ENCODE data around the gene TBCCD1.
A peak's percentile ranks its signal among the peaks of the same experiment; 100 is the strongest.
"Not testable (repeated sequence)": the region's sequence is repeated elsewhere in the genome, so short reads cannot be mapped to it uniquely, and the experiment has no call there.

Gene TBCCD1

DNA sequence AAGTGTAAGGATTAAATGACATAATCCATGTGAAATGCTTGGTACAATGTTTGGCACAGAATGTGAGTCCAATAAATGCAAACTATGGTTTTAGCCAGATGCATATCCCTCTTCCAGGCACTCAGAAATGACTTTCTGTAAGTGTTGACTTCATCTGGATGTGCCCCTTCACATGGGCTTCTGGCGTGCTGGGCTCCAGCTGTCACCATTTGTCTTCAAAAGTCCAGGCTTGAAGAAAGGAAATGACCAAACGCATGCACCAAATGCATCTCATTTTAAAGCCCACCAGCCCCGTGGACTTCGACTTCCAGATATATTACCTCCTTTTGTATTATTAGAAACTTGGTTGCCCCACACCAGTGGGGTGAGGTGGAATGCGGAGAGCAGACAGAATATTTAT, 46.7 kb downstream of the TBCCD1 start:
- DNase-seq (ENCODE audit: low read depth), result no peak

DNA sequence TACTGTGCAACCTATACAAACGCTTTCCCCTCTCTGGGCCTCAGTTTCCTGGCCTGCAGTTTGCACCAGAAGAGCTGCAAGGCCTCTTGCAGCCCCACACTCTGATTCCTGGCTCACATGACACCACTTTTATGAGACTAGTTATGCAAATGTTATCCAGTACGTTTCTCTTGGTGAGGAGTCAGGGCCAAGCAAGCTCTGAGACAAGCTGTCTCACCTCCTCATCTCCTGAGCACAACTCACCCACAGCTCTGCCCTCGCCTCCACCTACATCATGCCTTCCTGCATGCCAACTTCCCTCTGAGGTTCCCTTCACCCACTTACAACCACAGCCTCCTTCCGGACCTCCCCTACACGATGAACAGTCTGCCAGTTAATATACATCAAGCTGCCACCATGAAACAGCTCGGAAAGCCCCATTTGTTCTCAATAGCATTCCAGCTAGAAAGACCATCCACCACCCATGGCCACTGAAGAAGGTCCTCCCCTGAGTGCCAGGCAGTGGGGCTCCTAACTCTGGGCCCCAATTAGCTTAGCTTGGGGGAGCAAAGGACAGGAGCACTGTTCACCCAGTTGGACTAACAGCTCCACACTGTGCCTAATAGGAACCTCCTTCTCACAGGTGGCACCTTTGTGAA, 48.0 kb downstream of the TBCCD1 start:
- DNase-seq (ENCODE audit: low read depth), result peak; percentile 45

DNA sequence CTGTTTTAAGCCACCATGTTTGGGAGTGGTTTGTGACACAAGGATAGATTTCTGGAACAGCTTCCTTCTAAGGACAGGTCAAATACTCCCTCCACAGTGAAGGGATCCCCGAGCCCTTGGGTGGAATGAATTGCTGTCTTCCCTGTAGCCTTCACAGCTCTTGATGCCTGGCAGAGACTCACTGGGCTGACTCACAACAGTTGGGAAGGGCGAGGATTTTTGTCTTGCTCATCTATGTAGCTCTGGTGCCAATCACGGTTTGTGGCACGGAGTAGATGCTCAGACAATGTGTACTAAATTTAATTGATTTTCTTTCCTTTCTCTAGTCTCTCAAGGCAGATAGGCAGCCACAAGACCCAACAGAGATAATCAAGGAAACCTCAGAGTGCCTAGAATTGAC, 49.9 kb downstream of the TBCCD1 start:
- no peak for DNase-seq (ENCODE audit: low read depth)

DNA sequence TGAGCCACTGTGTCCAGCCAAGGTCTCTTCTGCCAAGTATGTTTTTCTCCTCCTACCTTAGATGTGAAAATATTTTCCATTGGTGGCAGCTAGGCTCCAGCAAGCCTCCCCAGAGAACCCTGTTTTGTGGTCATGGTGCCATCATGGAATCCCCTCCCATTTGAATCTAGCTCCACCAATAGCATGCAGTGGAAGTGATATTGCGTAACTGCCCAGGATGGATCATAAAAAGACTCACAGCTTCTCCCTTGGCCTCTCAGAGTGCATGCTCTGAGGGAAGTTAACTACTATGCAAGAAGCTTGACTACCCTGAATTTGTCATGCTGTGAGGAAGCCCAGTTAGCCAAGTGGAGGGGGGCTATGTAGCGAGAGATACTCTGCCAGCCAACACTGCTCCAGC, 50.5 kb downstream of the TBCCD1 start:
- no peak for DNase-seq (ENCODE audit: low read depth)

DNA sequence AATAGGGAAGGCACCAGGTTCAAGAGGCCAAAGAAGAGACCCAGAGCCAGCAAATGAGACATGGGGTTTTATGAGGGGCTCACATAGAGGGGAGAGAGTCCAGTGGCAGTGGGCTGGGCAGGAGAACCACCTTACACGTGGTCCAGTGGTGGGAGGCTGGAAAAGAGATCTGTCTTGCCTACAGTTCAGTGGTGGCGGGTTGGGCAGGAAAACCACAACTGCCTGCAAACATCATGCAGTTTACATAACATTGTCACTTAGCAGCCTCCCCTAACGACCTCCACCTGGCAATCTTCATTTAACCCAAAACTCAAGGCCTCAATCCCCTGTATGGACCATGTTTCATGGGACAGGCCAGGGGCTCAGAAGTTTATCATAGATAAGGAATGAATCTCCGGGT, 52.0 kb downstream of the TBCCD1 start:
- DNase-seq (ENCODE audit: low read depth), result no peak

DNA sequence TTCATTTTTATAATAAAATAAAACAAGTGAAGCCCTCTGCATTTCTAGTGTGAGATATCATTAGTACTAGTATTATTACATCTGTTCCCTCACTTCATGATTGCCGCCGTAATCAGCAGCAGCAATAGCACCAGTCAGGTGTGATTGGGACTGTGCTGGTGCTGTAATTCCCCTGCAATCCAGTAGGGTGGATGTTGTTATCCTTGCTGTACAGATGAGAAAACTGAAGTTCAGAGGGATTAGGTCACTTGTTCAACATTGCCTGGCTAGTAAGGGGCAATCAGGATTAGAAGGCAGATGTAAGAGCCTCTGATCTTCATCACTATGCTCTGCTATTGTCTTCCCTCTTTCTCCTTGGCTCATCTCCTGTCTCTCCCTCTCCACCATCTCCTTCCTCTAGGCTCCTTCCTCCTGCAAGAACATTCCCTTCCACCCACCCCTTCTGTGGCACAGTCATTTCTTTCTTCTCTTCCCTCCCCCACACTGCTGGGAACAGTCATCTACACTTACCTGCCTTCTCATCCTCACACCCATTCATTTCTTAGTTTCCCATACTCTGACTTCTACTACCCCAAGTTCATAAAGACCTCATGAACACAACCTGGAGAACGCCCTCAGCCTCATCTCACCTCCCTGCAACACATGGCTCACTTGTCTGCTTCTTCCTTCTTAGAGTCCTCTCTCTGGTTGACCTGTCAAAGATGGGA, 52.7 kb downstream of the TBCCD1 start:
- DNase-seq (ENCODE audit: low read depth), result no peak

DNA sequence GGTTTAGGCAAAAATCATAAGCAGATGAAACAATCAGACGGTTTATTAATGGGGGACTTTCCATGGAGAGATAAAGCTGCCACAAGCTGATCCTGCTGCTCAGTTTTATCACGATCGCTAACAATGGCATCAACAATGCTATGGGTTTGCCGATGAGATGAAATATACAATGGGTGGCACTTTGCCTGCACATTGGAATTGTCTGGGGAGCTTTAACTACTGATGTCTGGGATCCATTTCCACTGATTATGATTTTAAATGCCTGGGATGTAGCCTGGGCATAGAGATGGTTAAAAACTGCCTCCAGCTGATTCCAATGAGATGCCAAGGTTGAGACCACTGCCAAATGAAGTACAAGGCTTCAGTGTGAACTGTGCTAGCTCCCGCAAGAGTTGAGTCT, 53.8 kb downstream of the TBCCD1 start:
- no peak for DNase-seq (ENCODE audit: low read depth)

DNA sequence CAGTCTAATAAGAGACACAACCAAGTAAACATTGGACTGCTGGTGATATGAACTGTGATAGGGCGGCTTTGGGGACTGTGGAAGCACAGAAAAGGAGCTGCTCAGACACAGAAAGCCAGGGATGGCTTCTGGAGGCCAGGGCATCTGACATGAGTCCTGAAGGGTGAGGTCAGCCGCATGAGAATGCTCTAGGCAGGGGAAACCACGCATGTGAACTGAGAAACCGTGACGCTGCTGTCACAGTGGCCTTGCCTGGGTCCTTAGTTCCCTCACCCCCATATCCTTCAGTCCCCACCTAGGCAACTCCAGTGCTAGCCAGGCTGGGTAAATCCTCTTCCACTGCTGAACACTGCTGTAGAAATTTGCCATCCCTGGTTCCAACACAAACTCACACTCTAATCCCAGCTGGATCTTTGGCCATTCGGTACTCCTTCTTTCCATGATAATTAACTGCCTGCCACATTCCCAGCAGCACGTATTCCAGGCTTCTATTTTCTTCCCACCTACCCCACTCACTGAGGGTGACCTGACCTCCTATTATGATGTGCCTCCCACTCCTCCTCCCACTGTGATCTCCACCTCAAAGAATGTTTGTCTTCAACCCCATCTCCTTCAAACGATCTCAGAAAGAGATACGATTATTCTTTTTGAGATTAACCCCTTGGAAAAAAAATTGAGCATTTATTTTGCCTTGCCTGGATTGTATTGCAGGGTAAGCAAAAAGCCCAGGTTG, 54.4 kb downstream of the TBCCD1 start:
- DNase-seq (ENCODE audit: low read depth), result no peak

DNA sequence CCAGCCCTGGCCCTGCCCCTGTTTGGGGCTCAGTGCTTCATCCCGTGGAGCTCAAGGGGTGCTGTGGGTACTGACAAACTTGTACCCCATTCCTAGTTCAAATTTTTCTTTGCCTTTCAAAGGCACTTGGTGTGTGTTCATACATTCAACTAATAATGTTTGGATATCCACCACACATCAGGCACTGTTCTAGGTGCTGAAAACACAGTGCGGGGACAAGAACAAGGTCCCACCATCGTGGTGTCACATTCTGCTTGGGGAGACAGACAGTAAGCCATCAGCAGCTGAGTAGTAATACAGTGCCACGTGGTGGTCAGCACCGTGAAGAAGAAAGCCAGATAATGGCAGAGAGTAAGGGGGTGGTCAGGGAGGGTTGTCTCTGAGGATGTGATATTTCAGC, 55.4 kb downstream of the TBCCD1 start:
- no peak for DNase-seq (ENCODE audit: low read depth)

DNA sequence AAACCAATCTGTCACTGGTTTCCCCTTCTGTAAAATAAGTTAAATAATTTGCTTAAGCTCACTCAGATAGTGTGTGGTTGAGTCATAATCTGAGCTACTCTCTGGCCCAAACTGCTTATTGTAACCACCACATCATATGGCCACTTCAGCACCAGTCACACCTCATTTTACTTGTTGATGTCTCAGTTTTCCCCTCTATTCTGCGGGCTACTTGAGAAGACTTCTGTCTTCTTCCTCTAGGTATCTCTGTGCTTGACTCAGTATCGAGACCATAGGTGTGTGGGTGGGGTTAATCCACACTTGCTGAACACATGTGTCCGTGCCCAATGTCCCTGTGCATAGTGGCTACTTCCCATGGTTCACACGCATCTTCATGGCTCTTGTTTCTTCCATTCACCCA, 55.9 kb downstream of the TBCCD1 start:
- no peak for DNase-seq (ENCODE audit: low read depth)

DNA sequence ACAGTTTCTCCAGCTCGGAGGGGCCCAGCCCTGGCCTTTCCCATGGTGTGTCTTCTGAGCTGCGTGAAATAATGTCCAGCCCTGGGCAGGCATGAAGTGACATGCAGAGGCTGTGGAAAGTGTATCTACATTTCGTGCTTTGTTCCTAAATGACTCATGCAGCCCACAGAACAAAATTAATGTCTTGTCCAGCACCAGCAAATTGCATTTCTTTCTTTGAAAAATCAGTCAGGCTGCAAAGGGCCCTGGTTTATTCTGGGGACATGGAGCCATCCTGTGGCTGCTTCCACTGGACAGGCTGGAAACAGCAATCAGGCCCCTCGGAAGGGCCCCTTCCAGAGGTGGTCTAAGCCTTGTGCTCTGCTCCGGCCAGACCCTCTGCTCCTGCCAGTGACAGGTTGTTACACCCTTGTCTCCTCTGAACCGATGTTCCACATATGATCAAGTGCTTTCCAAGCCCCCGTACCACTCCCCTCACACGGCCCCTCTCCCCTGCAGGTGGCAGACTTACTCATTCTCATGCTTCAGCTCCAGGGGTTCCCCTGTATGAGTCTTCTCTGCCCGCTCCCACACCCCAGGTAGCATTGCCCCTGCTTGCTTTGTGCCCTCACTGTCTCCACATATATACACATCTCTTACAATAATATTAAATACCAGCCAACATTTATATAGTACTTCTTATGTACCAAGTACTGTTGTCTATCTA, 56.6 kb downstream of the TBCCD1 start:
- DNase-seq (ENCODE audit: low read depth), result no peak

DNA sequence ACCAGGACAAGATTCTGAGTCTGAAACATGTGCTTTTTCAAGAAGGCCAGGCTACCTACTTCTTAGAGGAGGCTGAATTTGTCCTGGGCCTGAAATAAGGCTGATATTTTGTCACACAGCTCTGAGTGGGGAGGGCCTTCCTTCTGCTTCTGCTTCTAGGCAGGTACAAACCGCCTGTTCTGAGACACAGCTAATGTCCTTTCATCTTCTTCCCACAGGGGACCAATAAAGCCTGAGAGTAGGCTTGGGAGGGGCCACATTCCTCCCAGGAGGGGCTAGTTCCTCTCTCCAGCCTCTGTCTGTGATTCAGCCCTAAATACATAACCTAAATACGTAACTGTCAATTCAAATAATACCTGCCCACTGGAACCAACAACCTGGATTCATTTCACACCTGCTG, 57.7 kb downstream of the TBCCD1 start:
- no peak for DNase-seq (ENCODE audit: low read depth)

DNA sequence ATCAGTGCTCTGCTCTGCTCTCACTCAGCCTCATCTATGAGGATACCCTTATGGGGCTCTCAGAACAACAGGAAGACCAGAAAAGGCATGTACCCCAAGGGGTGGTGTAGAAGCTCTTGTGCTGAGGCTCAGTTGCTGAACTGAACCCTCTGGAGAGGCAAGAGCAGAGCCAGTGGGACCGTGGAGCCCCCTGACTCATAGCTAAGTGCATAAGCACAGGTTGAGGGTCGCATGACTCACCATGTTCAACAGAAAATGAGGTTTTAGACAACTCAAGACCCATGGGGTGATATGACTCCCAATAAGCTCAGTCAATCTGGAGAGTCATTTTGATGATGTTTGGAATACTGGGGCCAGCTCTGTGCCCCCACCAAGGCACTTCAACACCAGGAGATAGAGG, 60.3 kb downstream of the TBCCD1 start:
- no peak for DNase-seq (ENCODE audit: low read depth)

DNA sequence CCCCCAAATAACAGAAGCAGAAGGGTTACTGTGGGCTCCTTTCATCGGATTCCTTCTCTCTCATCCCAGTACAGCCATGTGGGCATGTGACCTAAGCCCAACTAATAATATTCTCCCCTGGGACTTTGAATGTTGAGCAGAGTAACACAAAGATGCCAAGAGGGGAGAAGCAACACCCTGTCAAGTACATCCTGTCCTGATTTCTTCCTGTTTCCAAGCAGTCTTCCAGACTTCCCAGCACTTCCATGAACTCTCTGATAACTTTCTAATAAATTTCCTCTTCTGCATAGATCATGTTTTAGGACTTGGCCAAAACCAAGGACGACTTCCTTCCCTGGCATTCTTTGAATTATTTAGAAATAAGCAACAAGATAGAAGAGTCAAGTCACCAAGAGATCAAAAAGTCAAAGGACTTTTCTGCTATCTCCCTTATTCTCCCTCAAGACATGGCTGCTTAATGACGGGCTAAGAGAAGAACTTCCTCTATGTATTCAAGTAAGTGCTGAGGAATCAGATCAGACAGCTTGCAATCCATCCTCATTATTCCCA, 60.9 kb downstream of the TBCCD1 start:
- no peak for DNase-seq (ENCODE audit: low read depth)

DNA sequence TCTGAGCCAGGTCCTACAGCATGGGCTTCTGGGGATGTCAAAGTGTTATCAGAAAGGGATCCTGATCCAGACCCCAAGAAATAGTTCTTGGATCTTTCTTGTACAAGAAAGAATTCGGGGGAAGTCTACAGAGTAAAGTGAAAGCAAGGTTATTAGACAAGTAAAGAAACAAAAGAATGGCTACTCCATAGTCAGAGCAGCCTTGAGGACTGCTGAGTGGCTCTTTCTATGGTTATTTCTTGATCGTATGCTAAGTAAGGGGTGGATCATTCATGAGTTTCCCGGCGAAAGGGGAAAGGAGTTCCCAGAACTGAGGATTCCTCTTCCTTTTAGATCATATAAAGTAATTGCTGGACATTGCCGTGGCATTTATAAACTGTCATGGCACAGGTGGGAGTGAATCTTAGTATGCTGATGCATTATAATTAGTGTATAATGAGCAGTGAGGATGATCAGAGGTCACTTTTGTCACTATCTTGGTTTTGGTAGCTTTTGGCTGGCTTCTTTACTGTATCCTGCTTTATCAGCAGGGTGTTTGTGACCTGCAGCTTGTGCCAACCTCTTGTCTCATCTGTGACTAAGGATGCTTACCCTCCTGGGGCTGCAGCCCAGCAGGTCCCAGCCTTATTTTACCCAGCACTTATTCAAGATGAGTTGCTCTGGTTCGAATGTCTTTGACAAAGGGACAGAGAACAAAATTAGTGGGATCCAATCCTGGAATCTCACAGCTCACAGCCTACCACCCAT, 64.0 kb downstream of the TBCCD1 start:
- no peak for DNase-seq (ENCODE audit: low read depth)

DNA sequence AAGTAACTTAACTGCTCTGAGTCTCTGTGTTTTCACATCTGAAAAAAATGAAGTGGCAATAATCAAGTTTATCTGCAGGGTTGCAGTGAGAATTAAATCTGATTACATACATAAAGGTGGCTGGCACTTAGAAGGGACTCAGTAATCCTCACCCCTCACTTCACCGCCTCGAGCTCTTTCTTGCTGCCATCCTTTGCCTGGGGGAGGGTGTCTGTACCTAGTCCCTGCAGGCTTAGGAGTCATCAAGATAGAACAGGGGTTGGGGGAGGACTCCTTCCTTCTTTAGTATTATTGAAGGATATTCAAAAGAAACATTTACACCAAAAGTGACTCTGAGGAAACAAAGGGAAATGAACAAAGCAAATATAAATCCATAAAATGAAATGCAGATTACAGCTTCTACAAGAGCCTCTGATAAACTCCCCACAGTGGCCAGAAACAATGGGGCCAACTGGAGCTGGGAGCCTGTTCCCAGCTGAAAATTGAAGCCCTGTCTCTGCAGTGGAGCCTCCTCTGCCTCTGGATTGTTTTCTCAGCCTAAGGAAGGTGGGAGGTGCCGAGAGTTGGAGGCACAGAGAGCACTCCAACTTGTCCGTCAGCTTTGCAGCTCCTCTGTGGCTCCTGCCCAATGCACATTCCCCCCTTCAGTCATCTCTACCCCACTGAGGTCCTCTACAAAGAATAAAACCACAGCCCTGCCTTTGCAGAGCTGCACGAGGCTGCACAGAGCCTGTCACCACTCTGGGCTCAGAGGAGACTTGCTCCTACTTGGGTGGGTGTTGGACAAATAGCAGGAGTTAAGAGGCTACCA, 64.8 kb downstream of the TBCCD1 start:
- DNase-seq (ENCODE audit: low read depth), result no peak

DNA sequence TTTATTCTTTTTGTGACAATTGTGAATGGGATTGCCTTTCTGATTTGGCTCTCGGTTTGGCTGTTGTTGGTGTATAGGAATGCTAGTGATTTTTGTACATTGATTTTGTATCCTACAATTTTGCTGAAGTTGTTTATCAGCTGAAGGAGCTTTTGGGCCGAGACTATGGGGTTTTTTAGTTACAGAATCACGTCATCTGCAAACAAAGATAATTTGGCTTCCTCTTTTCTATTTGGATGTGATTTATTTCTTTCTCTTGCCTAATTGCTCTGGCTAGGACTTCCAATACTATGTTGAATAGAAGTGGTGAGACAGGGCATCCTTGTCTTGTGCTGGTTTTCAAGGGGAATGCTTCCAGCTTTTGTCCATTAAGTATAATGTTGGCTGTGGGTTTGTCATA, 67.2 kb downstream of the TBCCD1 start:
- DNase-seq (ENCODE audit: low read depth), result not testable (repeated sequence)

DNA sequence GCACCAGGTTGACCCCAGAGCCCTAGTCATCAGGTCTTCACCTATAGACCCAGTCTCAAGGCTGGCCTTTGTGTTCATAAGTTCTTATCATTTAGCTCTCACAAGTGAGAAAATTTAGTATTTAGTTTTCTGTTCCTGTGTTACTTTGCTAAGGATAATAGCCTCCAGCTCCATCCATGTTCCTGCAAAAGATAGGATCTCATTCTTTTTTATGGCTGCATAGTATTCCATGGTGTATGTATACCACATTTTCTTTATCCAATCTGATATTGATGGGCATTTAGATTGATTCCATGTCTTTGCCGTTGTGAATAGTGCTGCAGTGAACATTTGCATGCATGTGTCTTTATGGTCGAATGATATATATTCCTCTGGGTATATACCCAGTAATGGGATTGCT, 69.1 kb downstream of the TBCCD1 start:
- not testable (repeated sequence) for DNase-seq (ENCODE audit: low read depth)

DNA sequence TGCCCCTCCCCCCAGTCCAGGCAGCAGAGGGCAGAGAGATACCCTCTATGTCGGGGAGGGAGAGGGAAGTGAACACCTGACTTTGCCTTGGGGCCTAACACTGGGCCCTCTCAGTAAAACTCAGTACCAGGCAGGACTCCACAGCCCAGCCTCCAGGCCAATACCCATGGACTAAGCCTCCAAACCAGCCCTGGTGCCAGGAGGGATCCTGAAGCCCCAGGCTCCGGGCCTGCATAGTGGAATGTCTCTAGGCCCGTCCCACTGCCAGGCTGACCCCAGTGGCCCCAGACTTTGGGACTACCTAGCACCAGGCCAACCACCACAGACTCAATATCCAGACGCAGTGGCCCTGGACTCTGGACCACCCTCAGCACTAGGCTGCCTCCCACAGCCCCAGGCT, 69.5 kb downstream of the TBCCD1 start:
- no peak for DNase-seq (ENCODE audit: low read depth)

DNA sequence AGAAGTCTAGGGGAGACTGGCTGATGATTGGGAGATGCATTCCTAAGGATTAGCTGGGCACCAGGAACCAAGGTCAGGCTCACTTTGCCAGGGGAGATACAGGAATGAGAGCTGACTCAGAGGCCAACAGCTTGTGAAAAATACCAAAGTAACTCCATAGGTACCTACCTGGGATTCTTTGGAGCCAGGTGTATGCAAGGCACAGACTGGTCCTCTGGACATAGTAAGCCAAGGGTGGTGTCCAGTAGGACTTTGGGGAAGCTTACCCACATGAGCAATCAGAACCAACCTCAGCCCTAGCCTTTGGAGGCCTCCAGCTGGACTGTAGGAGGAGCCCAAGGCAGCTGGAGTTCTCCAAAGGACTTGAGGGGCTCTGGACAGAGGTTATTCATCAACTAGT, 70.5 kb downstream of the TBCCD1 start:
- DNase-seq (ENCODE audit: low read depth), result no peak
